Smooth muscle cell of the brain vasculature (primary cell): ENCODE data around the gene HYDIN.

ENCODE experiments used
- DNase-seq: peaks from one replicate; pipeline ENCODE4 v3.0.0-alpha.2; 2012; ENCODE audit warnings: low read depth, low spot score

HYDIN gene

DNA sequence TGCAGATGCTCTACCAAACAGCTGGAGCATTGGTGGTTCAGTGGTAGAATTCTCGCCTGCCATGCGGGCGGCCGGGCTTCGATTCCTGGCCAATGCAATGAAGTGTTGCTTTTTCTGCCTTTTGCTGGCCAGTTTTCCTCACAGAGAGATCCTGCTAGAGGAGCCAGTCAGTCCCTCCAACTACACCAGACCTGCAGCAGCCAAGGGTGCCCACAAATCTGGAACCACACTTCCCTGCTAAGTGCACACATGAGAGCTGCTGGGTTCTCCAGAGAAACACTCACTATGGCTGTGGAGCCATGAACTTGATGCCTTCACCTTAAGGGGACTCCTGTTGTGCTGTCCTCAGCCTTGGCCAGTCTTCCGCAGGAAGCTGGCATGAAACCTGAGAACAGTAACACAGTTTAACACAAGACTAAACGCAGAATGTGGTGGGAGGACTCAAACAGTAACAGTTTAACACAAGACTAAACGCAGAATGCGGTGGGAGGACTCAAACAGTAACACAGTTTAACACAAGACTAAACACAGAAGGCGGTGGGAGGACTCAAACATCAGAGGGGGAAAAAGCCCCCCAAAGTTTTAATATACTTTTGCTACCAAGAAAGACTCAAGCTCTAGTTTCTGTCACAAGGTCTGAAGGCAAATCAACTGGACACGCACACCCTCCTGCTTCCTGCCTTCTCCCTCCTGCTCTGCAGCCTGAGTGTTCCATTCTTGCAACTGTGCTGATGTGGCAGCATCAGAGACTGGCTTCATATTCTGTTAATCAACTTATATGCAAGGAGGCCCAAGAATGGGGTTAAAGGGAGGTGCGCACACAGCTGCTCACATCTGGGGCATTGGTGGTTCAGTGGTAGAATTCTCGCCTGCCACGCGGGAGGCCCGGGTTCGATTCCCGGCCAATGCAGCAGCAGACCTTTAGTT is 441.6 kb downstream of the HYDIN start:
- DNase-seq = no peak

- DNase-seq = no peak
Observed at GRCh38 chr16:70786020-70786755, 444.3 kb downstream of the HYDIN start.

- no peak for DNase-seq
Observed at GRCh38 chr16:70784692-70785555, 445.6 kb downstream of the HYDIN start.

DNA sequence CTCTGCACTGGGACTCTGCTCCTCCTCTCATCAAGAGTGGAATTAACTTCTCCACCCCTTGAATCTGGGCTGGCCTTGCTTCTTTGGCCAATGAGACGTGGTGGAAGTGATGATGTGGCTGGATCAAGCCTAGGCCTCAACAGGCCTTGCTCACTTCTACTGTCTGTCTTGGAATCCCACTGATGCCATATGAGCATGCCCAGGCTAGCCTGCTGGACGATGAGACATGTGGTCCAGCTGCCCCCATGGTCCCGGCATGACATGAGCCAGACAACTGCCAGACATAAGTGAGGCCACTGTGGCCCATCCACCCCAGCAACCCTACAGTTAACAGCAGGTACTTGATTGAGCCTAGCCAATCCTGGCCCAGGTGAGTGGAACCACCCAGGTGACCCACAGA is 448.3 kb downstream of the HYDIN start:
- no peak for DNase-seq

- no peak for DNase-seq
Observed at GRCh38 chr16:70781800-70782199, 448.7 kb downstream of the HYDIN start.

- DNase-seq = no peak
Observed at GRCh38 chr16:70780546-70780945, 450.0 kb downstream of the HYDIN start.

GRCh38 chr16:70779361-70779760 is 451.2 kb downstream of the HYDIN start:
- DNase-seq = no peak

DNA sequence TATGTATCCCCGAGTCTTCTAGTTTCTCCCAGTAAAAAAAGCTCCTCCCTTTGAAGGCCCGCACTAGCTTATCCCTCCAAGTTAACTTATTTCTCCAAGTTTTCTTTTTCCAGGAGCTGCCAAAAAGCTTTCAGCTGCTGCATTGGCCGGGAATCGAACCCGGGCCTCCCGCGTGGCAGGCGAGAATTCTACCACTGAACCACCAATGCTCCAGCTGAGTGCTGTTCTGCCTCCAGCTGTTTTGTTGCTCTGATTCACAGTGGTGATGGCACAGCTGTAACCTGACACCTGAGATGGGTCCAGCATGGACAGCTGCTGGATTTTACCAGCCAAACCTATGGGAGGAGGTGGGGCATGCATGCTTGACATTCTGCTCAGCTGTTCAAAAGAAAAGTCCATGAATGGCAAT is 451.6 kb downstream of the HYDIN start:
- peak; percentile 79 for DNase-seq

DNA sequence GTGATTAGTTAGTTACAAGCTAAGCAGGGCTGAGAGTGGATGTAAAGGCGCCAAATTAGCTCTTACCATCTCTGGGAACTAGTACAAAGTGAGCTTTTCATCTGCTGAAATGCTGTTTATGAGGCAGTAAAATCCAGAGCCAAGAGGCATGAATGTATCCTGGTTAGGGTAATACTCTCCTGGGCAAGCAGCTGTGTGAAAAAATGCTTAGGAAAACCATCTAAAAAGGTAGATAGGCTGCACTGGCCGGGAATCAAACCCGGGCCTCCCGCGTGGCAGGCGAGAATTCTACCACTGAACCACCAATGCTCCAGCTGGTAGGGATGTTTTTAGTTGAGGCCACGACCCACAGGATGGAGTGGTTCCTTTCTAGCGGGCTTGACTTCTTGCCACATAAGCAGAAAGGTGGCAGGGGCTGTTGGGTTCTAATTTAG is 452.5 kb downstream of the HYDIN start:
- DNase-seq = no peak

DNA sequence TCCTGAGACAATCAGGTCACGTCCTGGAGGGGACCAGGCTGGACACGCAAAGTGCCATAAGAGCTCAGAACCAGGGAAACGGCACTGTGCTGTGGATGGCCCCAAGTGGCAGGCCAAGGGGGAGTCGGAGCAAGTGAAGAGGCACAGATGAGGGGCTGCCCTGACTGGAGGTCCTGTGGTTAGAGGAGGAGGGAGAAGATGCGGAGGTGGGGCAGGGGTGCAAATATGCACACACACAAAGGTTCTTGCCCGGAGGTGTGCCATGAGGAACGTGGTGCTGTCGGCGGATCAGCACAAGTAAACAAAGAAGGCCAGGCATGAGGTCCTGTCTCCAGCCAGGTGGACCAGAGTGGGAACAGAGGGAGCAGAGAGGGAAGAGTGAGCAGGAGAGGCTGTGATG is 453.0 kb downstream of the HYDIN start:
- DNase-seq = no peak

DNA sequence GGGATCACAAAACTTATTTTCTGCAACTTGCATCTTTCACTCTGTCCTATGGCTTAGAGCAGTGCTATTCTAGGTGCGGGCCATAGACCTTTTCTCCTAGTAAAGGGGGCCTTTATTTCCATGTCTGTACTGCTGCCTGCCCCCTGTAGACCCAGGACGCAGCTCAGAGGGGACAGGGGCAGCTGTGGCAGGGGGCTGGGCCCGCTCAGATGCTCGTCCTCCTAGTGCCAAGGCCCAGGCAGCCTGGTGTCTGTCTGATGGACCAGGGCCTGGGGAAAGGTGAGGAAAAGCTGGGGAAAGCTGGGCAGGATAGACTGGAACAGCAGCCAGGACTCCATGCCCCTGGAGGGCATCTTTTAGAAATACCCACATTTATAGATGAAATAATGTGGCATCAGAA is 455.1 kb downstream of the HYDIN start:
- no peak for DNase-seq

DNA sequence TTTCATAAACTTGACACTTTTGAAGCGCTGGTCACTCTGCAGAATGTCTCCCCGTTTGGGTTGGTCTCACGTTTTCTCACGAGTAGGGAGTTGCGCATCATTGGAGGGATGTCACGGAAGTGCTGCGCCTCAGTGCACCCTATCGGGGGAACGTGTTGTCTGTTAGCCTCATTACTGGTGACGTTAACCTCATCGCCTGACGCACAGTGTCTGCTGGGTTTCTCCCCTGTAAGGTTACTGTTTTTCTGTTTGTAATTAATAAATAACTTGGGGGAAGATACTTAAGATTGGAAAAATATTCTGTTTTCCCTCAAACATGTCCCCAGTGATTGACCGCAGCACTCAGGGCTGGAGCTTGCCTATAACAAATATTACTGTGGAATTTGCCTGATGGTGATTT is 456.3 kb downstream of the HYDIN start:
- no peak for DNase-seq

DNA sequence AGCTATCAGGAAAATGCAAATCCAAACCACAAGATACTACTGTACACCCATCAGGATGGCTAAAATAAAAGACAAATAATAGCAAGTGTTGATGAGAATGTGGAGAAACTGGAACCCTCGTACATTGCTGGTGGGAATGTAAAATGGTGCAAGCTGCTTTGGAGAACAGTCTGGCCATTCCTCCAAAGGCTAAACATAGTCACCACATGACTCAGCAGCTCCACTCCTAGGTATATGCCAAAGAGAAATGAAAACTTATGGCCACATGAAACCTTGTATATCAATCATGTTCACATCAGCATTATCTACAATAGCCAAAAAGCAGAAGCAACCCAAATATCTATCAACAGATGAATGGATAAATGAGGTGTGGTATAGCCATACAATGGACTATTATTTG is 458.0 kb downstream of the HYDIN start:
- DNase-seq = no peak

GRCh38 chr16:70770626-70771552 is 459.6 kb downstream of the HYDIN start:
- no peak for DNase-seq

DNA sequence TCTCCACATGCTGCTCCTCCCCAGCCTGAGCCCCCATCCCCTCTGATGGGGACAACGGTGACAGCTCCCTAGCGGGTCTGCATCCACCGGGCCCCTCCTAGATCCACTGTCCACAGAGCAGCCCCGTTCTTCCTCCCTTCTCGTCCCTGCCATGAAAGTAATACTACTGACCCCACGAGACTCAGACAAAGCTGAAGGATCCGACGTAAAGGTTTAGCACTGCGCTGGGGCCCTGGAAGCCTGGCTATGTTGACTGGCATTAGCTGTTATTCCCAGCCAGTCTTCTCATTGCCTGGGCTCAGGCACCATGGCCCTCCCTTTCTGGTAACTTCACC is 460.3 kb downstream of the HYDIN start:
- no peak for DNase-seq

DNA sequence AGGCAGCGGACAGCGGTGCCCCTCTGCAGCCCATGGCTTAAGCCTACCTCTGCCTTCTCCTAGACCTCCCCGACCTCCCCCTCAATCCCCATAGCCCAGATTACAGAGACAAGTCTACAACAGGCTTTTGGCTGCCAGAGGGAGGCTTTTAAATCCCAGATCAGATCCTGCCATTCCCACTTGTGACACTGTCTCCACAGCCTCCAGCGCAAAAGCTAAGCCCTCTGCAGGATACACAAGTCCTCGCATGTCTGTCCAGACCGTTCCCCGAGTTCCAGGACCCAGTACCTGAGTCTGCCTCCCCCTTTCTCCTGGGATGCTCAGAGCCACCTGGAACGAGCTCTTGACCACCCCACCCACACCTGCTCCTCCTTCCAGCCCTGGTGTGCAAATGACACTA is 460.8 kb downstream of the HYDIN start:
- no peak for DNase-seq

GRCh38 chr16:70769131-70769530 is 461.4 kb downstream of the HYDIN start:
- DNase-seq = no peak

DNA sequence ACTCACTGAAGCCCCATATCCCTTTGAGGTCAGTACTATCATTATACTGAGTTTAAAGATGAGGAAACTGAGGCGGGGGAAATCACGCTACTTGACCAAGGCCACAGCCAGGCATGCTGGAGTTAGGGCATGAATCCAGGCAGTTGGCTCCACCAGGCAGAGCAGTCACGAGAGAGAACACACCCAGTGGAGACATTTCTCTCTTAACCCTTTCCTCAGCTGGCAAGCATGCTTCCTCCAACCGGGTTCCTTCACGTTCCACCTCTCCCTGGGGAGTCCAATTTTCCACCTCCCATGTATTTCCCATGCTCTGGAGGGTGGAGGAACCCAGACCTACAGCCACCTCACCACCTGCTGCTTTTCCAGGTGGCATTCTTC is 462.3 kb downstream of the HYDIN start:
- no peak for DNase-seq

DNA sequence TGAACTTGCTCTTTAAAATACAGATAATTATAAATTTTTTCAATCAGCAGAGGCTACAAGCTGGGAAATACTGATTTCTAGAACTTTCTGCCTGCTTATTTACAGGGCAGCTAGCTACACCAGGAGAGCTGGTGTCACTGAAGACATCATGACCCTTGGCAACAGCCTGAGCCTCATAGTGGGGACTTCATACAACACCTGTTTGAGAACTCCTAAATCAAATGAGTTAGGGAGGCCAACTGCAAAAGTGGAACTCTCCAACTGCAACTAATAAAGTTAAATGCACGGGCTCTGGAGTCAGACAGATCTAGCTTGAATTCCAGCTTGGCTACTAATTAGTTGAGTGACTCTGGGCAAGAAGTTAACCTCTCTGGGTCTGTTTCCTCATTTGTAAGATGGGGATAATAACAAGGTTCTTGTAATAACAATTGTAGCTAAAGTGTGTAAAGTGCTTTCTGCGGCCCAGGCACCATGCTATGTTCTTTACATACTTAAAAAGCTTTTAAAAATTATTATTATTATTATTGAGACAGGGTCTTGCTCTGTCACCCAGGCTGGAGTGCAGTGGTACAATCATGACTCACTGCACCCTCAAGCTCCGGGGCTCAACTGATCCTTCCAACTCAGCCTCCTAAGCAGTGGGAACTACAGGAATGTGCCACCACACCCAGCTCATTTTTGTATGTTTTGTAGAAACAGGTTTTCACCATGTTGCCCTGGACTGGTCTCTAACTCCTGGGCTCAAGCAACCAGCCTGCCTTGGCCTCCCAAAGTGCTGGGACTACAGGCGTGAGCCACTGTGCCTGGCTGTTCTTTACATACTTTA is 462.9 kb downstream of the HYDIN start:
- no peak for DNase-seq

DNA sequence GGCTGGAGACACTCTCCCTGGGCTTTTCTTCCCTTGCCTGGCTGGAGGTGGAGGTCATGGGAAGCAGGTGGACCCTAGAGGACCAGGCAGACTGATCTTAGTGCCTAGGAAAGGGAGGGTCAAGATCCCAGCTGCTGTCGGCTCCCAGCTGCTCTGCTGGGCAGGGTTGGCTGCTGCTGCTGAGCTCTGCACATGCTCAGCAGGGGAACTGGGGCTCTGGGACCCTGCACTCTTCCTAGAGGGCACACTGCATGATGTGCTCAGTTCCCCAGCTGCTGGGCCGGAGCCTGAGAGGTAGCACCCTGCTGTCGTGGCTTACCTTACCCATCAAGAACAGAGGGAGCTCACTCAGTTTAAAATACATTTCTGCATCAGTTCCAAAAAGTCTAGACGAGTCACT is 463.9 kb downstream of the HYDIN start:
- no peak for DNase-seq
